Stimulated activated CD4-positive, alpha-beta T cell treated with anti-CD3 and anti-CD28 coated beads, Interleukin-4, amount 100 ng/mL, for 24 hours (primary cell): ENCODE data around the gene RNF144B.
"Not testable (repeated sequence)": the region's sequence is repeated elsewhere in the genome, so short reads cannot be mapped to it uniquely, and the experiment has no call there.

Experiments used
- DNase-seq: peaks from one replicate; pipeline ENCODE4 v3.0.0-alpha.2; 2020

The RNF144B gene

DNA sequence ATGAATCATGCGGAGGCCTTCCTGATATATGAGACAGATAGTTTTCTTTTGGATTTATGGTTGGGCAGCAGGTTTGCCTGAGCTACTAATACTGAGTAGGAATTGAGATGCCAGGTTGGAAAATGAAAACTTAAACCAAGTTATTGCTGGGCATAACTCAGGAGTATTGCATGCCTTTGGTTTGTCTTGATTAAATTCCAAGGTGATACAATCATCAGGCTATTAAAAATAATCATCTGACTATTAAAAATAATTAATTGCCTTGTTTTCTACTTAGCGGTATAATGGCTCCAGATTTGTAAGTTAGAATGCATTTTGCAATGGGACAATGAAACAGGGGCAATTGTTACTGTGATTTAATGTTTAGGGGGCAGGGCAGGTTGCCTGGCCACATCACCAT, 15.5 kb upstream of the RNF144B start:
- no peak for DNase-seq

DNA sequence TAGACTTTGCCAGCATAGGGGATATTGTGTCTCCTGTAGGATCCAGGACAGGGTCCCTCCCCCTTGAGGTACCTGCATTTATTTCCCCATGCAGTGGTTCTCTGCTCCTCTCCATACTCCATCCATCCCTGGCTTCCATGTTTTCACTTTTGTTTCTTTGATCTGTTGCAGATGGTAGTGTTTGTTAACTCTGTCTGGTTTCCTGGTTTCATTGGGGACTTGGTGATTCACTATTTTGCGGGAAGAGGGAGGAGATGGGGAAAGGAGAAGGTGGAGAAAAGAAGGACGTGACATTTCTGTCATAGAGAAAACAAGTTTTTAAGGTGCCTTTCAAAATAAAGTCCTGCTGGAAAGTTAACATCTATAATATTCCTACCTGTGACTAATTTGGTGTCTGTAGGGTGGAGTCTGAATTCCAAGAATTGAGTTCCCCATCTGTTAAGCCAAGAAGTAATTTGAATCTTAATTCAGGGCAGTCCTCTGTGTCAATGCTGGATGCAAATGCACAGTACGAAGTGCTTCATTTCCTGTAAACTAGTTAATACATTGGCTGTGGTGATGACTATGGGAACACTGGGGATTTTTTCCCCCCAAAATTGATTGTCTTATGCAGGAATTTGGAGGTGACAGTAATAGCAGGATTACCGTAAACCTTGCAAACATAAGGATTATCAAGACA, 6.9 kb upstream of the RNF144B start:
- DNase-seq: no peak

DNA sequence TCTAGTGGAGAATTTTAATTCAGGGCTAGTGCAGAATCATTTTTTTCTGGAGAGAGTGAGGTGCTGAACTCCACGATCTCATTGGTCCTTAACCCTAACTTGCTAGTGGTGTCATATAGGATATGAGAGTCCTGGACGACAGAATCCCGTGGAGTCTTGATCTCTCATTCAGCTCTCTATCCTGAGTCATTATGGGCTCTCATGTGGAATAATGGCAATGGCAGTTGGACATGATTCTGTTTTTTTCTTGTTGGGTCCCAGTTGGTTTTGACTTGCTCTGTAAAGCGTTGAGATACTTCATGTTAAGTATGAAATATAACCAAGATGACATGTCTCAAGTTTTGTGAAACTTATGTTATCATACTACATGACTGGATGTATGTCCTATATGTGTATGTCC, 6.3 kb upstream of the RNF144B start:
- DNase-seq: no peak

DNA sequence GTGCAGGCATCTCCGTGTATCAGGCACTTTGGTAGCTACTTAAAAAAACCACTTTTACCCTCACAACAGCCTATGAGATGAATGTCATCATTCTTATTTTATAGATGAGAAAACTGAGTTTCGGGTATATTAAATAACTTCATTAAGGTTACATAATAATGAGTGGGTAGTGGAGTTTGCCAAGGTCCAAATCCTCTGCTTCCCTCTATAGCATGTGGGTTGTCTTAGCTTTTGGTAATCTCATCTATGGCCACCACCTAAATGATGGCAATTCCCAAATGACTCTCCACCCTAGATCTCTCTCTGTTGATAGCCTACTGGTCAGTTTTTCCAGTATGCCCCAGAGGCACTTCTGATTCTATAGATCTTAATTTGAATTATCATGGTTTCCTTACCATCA, 3.7 kb upstream of the RNF144B start:
- DNase-seq: no peak

GRCh38 chr6:18384621-18385020, 2.5 kb upstream of the RNF144B start:
- no peak for DNase-seq

DNA sequence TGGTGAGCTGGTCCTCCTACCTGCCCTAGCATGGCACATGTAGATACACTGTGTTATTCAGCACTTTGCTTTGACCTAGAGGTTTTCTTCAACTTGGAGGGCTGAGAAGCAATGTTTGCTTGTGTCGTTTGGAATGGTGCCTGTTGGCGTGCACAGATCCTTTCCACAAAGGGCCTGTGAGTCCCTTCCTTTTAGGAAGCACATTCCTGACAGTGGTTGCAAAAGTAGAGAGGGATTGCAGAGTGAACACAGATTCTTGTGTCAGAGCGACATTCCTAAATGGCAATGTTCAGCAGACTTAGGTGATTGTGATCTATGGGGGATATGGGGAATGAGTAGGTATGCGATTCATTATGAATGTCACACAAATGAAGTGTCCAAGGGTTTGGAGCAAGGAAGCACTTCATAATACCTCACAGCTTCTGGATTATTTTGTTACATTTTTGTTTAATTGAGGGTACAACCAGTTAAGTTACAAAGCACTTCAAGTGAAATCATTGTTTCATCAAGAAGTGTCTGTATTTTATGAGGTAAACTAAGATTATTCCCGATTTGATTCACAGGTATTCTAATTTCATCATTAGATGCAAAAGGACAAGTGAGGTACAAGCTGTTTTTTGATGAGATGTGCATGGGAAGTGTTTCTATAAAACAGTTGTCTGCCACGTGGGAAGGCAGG, 713 bp upstream of the RNF144B start:
- no peak for DNase-seq

DNA sequence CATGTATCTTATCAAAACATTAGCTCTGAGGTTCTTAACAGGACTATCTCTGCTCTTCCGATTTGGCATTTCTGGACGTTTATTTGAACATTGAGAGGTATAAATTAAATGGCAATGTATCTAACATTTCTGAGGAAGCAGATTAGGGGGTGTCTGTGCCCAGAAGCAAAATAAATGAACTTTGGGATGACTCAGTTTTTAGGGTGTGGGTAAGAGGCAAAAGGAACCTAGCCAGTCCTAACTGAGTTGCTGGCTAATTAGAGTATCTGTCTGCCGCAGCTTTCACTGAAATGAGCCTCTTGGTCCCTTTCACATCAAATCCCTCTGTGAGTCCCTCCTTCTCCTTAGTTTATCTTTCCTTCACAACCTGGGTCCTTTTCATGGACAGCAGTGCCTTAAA, 1.1 kb downstream of the RNF144B start:
- DNase-seq: no peak

DNA sequence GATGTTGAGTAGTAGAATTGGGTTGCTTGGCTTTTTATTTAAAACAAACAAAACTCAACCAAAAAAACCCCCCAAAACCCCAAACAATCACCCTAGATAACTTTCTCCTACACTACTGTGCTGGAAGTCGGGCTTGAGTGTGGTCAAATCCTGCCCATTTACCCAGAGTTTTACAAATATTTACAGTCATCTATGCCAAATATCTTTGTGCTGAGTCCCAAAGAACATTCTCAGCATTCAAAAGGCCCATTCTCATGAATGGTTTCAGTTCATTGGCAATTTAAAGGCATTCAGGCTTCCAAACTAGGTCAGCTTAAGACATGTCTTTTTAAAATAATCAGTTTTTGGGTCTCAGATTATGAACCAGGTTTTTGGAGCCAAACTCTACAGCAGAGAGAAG, 1.8 kb downstream of the RNF144B start:
- no peak for DNase-seq

DNA sequence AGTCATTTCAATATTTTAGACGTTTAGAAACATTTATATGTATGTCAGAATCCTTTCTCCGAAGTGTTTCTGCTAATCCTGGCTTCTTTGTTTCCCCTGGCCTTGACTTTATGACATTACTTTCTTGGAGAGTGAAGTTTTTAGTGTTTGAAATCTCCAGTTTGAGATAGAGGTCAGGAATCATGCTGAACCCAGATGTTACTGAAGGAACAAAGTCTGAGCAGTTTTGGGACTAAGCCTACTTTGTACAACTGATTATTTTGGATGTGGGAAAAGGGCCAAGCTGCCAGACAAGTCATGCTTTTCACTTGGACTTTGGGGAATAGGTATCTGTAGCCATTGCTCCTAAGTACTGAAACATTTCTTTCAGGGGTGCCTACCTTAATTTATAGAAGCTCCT, 2.3 kb downstream of the RNF144B start:
- DNase-seq: no peak

DNA sequence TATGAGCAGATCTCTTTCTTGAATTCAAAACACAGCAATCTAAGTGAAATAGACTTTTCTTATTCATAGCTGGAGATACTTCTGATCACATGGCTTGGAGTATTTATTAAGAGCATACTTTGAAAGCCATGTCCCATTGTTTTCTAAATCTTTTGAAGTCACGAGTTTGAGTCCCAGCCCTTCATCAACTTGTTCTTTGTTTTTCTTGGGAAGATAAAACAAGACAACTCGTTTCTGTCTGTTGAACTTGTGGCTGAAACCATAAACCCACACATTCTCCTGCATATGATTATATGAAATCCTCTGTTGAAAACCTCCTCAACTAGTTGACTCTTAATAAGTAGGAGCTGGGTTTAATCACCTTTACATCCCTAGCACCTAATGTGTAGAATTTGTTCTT, 3.3 kb downstream of the RNF144B start:
- DNase-seq: no peak

- no peak for DNase-seq
These were observed 3.9 kb downstream of the RNF144B start for GRCh38 chr6:18391023-18391422.

DNA sequence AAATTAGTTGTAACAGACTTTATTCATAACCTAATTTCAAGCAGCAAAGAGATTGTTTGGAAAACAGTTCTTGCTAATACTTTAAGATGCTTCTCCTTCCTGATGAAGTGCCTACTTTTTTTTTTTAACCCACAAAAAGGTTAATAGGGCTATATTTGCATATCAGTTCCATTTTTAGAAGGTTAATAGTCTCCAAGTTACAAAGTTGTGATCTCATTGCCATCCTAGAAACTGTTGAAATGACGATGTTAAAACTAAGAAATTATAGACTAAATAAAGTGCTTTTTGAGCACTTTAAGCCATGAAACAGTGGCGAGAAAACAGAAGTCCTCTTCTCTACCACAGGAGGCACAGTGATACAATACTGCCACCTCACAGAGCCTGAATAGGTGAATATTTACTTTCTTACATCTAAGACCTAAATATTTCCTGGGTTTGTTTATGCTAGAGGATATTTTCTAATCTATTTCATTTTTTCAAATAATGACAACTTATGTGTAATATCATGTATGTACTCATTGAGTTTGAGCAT, 5.3 kb downstream of the RNF144B start:
- no peak for DNase-seq

GRCh38 chr6:18393698-18394097, 6.5 kb downstream of the RNF144B start:
- no peak for DNase-seq

DNA sequence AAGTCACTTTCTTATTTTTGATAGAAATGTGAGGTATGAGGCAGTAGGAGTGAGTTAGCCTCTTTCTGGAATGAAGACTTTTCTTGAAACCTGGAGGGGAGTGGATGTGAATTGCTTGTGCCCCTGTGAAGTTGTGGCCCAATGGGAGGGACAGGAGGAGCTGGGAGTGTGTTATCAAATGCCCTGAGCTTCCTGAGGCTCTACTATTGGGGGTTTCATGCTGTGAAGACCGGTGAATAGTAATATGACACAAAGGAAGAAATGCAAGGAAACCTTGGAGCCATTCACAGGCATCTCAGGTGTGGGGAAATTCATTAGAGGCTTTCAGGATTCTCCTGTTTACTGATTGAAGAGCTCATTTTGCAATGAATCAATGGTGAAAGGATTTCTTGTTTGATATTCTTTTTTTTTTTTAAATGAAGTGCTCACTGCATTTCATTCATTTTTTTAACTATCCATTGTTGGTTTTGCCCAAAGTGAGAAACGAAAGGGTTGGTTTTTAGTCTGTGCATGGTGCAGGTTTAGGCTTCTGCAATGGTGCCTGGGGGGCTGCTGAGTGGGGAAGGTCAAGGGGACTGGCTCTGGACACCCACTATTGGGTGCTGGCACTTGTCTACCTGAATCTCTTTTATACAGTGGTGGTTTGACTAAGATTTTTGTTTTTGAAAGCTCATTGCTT, 8.2 kb downstream of the RNF144B start:
- no peak for DNase-seq

GRCh38 chr6:18395856-18396197, 8.7 kb downstream of the RNF144B start:
- DNase-seq: no peak

DNA sequence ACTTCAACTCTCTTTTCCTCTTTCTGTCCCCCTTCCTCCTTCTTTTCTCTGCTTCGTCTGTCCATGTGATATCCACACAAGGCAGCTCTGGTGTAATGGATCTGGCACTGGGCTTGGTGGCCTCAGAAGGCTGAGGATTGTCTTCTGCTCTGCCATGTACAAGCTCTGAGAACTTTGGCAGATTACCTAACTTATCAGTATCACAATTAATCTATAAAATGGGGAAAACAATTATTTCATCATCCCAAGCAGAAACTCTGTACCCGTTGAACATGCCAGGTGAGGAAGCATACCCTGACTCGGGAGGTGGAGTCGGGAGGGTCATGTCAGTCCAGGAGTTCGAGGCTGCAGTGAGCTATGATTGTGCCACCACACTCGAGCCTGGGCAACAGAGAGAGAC, 10.6 kb downstream of the RNF144B start:
- DNase-seq: no peak

GRCh38 chr6:18398225-18398624, 11.1 kb downstream of the RNF144B start:
- not testable (repeated sequence) for DNase-seq

GRCh38 chr6:18400831-18401446, 13.8 kb downstream of the RNF144B start:
- no peak for DNase-seq

DNA sequence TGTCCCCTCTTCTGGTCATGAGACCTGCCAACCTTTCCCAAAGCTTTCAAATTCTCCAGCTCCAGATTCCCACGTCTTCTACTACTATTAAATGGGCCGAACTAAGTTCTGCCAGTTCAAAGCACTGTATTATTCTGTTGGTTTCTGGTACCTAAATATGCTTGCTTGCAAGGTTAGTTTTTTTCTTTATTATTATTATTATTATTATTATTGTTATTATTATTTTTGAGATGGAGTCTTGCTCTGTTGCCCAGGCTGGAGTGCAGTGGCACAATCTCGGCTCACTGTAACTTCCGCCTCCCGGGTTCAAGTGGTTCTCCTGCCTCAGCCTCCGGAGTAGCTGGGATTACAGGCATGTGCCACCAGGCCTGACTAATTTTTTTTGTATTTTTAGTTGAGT, 17.8 kb downstream of the RNF144B start:
- not testable (repeated sequence) for DNase-seq

GRCh38 chr6:18405477-18406293, 18.5 kb downstream of the RNF144B start:
- no peak for DNase-seq

DNA sequence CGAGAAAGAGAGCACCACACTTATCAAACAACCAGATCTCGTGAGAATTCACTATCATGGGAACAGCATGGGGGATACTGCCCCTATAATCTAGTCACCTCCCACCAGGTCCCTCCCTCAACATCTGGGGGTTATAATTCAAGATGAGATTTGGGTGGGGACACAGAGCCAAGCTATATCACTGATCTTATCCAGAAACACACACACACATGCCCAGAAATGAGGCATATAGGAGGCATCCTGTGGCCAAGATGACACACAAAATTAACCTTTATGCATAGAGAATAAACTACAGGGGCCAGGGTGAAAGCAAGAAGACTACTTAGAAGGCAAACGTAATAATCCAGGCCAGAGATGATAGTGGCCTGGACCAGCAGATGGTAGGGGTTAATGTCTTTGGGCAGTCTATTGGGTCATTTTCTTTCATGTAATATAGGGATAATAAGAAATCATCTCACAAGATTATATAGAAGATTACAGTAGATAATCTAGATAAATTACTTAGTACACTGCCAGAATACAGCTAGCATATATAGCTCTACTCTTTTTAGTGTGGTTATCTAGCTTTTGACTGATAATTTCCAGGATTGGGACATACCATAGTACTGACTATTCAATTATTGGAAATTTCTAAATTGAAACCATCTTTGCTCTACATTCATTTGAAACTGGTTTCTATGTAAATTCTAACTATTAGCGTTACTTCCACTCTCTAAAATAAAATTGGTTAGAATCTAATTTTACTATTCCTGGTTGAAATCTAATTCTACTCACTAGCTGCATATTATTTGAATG, 20.0 kb downstream of the RNF144B start:
- no peak for DNase-seq

DNA sequence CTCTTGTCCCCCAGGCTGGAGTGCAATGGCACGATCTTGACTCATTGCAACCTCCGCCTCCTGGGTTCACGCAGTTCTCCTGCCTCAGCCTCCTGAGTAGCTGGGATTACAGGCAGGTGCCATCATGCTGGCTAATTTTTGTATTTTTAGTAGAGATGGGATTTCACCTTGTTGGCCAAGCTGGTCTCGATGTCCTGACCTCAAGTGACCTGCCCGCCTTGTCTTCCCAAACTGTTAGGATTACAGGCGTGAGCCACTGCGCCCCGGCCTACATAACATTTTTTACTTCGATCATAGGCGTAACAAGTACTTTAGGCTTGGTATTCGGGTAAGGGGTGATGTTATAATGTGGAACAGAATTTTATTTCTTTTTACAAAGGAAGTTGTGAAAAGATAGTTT, 22.5 kb downstream of the RNF144B start:
- DNase-seq: not testable (repeated sequence)
